NOMO-1 treated with DMSO at 0.1 percent for 48 hours (cell line): ENCODE data around the gene LDLRAD4.

Experiments
- DNase-seq: peaks from one replicate; lab custom pipeline; 2025; ENCODE audit not compliant: unreplicated experiment; lab: John Stamatoyannopoulos, UW

LDLRAD4 gene

DNA sequence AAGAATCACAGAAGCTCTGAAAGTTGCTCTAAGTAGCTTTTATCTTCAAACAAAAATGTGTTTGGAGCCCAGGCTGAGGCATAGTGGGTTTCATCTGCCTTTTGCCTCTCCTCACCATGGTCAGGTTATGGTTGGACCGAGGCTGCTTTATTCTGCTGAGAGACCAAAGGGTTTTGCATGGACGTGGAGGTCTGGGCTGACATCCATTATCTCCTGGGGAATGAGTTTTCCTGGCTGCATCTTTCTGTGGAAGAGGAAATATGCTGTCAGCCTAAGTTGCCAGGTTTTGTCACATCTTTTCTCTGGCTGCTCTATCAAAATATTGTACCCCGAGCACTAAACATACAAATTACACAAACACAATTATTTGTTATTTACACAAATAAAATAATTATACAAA is 223.2 kb downstream of the LDLRAD4 start:
- no peak for DNase-seq

GRCh38 chr18:13442451-13442850 is 223.9 kb downstream of the LDLRAD4 start:
- DNase-seq = no peak

GRCh38 chr18:13443552-13443951 is 225.0 kb downstream of the LDLRAD4 start:
- DNase-seq = no peak

DNA sequence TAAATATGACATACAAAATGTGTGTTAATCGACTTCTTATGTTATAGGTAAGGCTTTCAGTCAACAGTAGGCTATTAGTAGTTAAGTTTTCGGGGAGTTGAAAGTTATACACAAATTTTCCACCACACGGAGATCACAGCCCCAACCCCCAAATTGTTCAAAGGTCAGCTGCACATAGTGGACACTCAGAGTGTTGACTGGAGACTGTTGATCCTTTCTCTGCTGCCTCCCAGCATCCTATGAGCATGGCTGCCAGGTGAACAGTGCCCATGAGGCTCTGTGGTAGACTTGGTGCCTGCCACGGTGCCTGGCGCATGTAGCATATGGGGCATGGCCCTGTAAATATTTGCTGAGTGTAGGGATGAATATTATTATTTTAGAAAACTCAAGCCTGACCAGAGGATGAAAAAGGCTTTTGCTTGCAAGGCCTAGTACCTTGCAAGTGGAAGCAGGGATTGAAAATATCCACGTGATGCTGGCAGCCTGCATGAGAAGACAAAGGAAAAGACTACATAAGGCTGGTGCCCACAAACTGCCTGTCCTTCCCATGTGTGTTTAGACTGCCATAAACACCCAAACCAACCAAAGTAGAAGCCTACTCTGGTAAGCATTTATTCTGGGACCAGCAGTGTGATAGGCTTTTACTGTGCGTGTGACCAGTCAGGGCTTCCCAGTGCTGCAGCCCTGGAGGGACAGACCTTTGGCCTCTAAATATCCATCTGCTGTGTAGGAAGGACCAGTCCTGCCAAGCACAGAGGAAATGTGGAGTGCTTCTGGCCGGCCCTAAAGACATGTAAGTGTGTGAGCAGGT is 226.1 kb downstream of the LDLRAD4 start:
- DNase-seq = no peak

- no peak for DNase-seq
Measured at GRCh38 chr18:13445241-13445897, 226.8 kb downstream of the LDLRAD4 start.

GRCh38 chr18:13446024-13446423 is 227.5 kb downstream of the LDLRAD4 start:
- DNase-seq = no peak

DNA sequence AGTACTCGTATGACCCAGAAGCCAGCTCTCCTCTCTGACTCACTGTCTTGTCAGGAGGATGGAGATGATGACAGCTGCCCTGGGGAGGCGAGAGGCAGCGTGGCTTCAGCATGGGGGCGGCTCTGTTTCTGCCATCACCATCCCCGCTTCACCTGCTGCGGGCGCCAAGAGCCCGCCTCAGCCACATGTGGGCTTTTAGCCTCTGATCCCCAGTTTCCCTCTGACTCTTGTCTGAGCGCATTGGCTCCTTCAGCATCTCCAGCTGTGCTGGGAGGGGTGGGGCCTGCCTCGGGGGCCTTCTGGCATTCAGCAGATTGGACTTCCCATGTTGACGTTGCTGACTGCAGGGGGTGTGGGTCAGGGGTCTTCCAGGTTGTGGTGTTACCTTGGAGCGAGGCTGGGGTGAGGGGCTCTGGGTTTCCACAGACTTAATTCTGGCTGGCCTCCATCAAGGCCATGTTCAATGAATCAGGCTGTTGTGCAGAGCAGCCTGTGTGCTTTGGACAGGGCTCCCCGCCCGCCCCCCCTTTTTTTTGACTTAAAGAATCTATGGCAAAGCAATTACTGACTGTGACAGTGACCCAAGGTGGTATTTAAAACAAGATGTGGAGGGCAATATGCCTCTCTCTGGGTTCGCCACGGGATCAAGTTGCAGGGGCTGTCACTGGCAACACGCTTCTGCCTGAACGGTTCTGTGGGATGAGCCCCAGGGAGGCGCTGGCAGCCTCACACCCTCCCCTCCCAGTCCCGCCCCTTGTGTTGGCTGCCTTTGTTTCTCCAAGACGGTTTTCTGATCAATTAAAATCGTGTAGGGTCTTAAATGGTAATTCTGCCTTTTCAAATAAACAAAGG is 228.3 kb downstream of the LDLRAD4 start:
- no peak for DNase-seq

GRCh38 chr18:13447621-13448334 is 229.2 kb downstream of the LDLRAD4 start:
- DNase-seq = no peak

DNA sequence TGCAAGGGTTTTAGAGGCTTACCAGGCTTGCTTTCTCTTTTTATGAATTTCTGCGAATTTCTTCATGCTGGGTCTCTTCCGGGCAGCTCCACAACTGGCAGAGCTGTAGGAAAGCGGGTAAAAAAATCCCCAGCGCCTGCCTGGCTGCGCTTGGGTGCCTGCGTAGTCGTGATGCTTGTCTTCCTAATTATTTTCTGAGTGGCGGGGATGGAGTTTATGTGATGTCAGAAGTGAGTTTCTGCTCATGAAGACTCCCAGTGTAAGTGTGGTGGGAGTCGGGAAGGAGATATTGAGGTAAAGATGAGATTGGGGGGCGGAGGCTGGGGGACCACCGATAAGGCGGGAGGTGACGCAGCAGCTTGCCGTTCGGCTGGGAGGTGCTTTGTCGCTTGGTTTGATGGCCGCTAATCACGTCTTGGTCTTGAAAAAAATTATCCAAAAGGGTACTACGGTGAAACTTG is 229.8 kb downstream of the LDLRAD4 start:
- DNase-seq = no peak

DNA sequence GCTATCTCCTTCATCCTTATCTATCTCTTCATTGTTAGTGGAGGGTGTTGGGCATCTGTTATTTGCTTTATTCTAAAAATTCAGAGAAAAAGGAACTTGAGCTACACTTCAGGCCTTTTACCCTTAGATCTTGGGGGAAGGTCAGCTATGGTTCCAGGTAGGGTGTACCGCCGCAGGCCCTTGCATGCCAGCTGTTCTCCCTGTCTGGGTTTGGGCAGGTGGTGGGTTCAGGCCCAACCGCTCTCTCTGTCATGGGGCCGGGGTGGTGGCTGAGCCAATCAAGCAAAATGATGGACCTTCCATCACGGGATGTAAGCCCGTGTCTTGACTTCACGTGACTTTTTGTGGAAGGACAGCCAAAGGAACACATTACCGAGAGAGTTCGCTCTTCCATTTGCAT is 231.1 kb downstream of the LDLRAD4 start:
- DNase-seq = no peak

DNA sequence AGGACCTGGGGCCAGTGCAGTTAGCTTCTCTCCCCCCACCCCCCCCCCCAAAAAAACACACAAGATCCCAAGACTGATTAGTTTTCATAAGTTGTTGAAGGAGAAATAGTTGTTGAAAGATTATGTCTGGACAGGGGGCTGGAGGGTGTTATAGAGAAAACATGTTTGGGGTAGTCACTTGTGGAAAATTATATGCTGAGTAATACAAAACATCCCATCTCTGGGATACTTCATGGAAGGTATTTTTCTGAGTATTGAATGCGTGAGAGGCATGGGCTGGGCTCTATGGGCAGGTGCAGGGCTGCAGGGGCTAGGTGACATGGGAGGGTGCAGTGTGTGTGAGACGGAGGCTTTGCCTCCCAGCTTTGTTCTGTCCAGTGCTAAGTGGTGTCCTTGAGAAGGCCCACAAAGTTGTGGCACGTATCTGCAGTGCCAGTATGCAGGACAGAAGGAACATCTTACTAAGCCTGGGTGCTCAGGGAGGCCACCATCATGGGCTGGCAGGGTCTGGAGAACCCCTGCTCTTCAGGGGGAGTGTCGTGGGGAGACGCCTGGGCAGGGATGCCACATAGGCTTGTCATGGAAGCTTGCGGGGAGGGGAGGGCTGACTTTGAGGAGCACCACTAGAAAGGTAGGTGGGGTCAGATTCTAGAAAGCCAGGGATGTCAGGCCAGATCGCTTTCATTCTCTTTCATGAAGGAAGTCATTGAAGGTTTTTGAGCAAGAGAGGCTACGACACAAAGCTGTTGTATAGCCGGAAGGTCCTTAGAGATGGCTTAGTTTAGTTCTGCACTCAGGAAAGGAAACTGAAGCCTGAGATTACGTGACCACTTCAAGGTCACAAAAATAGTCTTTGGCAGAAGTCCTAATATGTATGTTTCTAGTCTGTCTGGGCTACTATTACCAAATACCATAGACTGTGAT is 232.0 kb downstream of the LDLRAD4 start:
- DNase-seq = peak; percentile 13

DNA sequence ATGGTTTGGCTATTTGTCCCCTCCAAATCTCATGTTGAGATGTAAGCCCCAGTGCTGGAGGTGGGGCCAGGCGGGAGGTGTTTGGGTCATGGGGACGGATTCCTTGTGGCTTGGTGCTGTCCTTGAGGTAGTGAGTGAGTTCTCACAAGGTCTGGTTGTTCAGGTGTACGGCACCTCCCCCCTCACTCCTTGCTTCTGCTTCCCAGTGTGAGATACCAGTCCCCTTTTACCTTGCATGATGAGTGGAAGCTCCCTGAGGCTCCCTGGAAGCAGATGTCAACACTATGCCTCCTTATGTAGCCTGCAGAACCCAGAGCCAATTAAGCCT is 232.6 kb downstream of the LDLRAD4 start:
- DNase-seq = no peak

- DNase-seq = peak; percentile 67
Measured at GRCh38 chr18:13451661-13452387, 233.3 kb downstream of the LDLRAD4 start.

DNA sequence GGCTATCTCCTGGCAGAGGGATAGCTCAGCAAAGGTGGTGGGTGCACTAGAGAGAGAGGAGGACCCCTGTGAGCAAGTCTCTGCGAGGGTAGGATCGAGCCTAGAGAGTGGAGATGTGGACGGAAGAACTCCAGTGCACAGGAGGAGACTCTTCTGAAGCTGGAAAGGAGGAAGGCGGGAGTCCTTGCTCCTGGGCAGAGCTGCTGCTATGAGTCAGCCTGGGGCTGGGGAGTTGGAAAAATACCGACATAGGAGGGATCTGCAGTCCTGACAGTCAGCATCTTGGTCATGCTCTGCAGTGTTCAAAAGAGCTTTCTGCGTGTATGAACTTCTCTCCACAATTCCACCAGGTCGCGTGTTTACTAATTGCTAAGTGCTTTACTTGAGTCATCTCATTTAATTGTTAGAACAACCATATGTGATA is 233.8 kb downstream of the LDLRAD4 start:
- no peak for DNase-seq

- no peak for DNase-seq
Measured at GRCh38 chr18:13452871-13453680, 234.5 kb downstream of the LDLRAD4 start.

GRCh38 chr18:13453714-13454113 is 235.2 kb downstream of the LDLRAD4 start:
- DNase-seq = no peak

DNA sequence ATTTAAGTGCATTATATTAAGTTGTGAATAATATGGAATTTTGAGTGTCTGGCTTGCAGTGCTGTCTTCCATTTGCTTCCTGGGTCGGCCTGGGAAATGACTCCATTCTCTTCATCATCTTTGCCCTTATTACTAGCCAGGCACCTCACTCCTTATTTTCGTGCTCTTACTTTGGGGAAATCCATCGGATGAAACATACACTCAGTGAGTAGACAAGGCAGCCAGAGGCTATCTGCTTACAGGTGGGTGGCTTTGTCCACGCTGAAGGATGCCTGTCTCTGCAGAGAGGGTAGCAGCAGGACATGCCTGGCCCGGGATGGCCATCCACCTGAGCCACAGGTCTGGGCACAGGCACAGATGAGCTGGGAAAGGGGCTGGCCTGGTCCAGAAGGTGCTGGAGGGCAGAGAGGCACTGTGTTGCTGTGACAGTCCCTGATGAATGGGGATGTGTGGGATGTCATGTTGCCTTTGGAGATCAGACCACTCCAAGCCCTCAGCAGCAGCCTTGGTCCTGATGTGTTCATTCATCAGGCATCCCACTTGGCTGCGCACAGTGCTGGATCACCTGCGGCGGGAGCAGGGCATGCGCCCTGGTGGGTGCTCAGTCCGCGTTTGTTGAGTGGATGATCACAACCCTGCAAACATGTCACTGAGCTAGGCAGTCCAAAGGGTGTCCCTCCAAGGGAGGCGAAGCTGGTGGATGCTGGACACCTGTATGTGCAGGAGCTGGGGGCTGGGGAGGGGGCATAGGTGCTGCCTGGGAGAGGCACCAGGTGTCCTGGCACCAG is 236.0 kb downstream of the LDLRAD4 start:
- no peak for DNase-seq

- no peak for DNase-seq
Measured at GRCh38 chr18:13455471-13455870, 236.9 kb downstream of the LDLRAD4 start.
